Heart right ventricle (tissue), 16 donors: ENCODE measurements around the gene ZGRF1. TPM values are rescaled to one million over a fixed set of nuclear protein-coding genes. Genes with fewer than 3 reads are reported as not detected.
A peak's percentile ranks its signal among the peaks of the same experiment; 100 is the strongest.

Experiments
- ATAC-seq, 8 donors: fragments of 200-7000 bp; cut with Tn5 transposase; one replicate each; pipeline ENCODE4 v1.9.1; 2020; ENCODE audit warnings: mild to moderate bottlenecking in 8 of 8, moderate library complexity in 8 of 8, moderate number of reproducible peaks in 1 of 8
- DNase-seq, 2 donors: peaks; one replicate each; pipeline ENCODE4 v3.0.0-alpha.2; 2020
- H3K27ac ChIP-seq, 10 donors: fragments of 200-600 bp; sonication (generic) in 2 of 10; one replicate each; pipeline versions ENCODE4 v1.5.0 to v1.8.0; 2020 to 2022; ENCODE audit warnings: mild to moderate bottlenecking in 3 of 10
- H3K27me3 ChIP-seq, 7 donors: fragments of 200-600 bp; one replicate each; pipeline ENCODE4 v1.8.0; 2021 to 2022; ENCODE audit warnings: mild to moderate bottlenecking in 2 of 7
- H3K36me3 ChIP-seq, 9 donors: fragments of 200-600 bp; sonication (generic) in 1 of 9; one replicate each; pipeline versions ENCODE4 v1.5.0 to v1.8.0; 2020 to 2022; ENCODE audit warnings: mild to moderate bottlenecking in 2 of 9
- H3K4me1 ChIP-seq, 9 donors: fragments of 200-600 bp; sonication (generic) in 1 of 9; one replicate each; pipeline versions ENCODE4 v1.5.0 to v1.8.0; 2020 to 2022; ENCODE audit warnings: mild to moderate bottlenecking in 4 of 9
- H3K4me3 ChIP-seq, 10 donors: fragments of 200-600 bp; sonication (generic) in 2 of 10; one replicate each; pipeline versions ENCODE4 v1.5.0 to v1.8.0; 2020 to 2022; ENCODE audit warnings: mild to moderate bottlenecking in 7 of 10, moderate library complexity in 2 of 10
- H3K9me3 ChIP-seq, 11 donors: fragments of 200-600 bp in 10 of 11; sonication (generic) in 2 of 11; one replicate each; pipeline versions ENCODE4 v1.5.0 to v1.8.0; 2013 to 2022; ENCODE audit warnings: mild to moderate bottlenecking in 2 of 11, control low read depth in 1 of 11, moderate library complexity in 1 of 11
- WGBS, 2 donors: extraction: QIAGEN DNeasy Blood & Tissue Kit; methylation state at CpG; one replicate each; pipeline ENCODE4 v1.1.7; 2013; ENCODE audit warnings: inconsistent platforms in 1 of 2; 5-methylcytosine and 5-hydroxymethylcytosine counted together
- intact Hi-C, 10 donors: fragments of 100-400 bp; cut with DNase I; formaldehyde crosslinking; loops; one replicate each; pipeline versions ENCODE4 v1.11.1 to v1.14.2; 2022
- long read RNA-seq, 3 donors: library from polyadenylated mRNA; unstranded; transcript quantifications; one replicate each; pipeline ENCODE4 v2.0.0, GENCODE V29; 2020 to 2021
- polyA plus RNA-seq, 2 donors: library from polyadenylated mRNA; stranded (reverse); fragments of 200-250 nt; gene quantifications; one replicate each; pipeline ENCODE4 v1.2.3, GENCODE V29; 2013
- total RNA-seq, 10 donors: library from RNA; stranded (reverse); fragmentation: NEBNext Ultra II Directional in 3 of 10; extraction: Animal tissue kit (Norgen Biotek cat#: 25700) in 3 of 10; gene quantifications; one replicate each; pipeline versions ENCODE4 v1.2.1 to v1.2.4, GENCODE V29; 2021 to 2023
- TF ChIP-seq, protein P1 (sequence below), 9 donors: fragments of 200-600 bp; sonication (generic) in 2 of 9; IDR thresholded peaks; one replicate each; pipeline versions ENCODE4 v1.5.0 to v1.8.0; 2021 to 2022; ENCODE audit warnings: antibody characterized with exemption in 9 of 9, mild to moderate bottlenecking in 5 of 9, moderate library complexity in 1 of 9
- donor health status: Arrhythmogenic right ventricular cardiomyopathy.
- donor health status: ischemic (EF 13 %, LVEDD 7.1; RV severe dilation, severe dysfunction).
- donor health status: healthy with polysubstance abuse.
- donor health status: DM: no; HTN: yes; CAD: no.
- donor health status: DM: no; HTN: no; CAD: no.
- donor health status: ischemic (EF 25% LVEDD 6.9; RV normal size, moderate dysfunction).
- donor health status: ischemic (EF 25% LVEDD 5.7; RV mildly dilated, moderate dysfunction).
- donor health status: healthy.
- donor health status: DM: yes; HTN: yes; CAD: no.
- donor health status: Ischemic cardiomyopathy.
- donor health status: ischemic (EF 35%, LVEDD 5.7; RV mildly dilated, moderate dysfunction).
- donor health status: nonischemic (EF 11% LVEDD 7.7; RV severe dilation, severe dysfunction).
- donor health status: DM: yes; HTN: yes; CAD: no.
- donor health status: PGD.
- donor health status: ischemic (EF 29% LVEDD 5.4; RV normal size, mild dysfunction).
- donor health status: nonischemic (EF 23%, LVEDD 6.1; RV moderate dilation, normal function).

ZGRF1 gene, protein sequence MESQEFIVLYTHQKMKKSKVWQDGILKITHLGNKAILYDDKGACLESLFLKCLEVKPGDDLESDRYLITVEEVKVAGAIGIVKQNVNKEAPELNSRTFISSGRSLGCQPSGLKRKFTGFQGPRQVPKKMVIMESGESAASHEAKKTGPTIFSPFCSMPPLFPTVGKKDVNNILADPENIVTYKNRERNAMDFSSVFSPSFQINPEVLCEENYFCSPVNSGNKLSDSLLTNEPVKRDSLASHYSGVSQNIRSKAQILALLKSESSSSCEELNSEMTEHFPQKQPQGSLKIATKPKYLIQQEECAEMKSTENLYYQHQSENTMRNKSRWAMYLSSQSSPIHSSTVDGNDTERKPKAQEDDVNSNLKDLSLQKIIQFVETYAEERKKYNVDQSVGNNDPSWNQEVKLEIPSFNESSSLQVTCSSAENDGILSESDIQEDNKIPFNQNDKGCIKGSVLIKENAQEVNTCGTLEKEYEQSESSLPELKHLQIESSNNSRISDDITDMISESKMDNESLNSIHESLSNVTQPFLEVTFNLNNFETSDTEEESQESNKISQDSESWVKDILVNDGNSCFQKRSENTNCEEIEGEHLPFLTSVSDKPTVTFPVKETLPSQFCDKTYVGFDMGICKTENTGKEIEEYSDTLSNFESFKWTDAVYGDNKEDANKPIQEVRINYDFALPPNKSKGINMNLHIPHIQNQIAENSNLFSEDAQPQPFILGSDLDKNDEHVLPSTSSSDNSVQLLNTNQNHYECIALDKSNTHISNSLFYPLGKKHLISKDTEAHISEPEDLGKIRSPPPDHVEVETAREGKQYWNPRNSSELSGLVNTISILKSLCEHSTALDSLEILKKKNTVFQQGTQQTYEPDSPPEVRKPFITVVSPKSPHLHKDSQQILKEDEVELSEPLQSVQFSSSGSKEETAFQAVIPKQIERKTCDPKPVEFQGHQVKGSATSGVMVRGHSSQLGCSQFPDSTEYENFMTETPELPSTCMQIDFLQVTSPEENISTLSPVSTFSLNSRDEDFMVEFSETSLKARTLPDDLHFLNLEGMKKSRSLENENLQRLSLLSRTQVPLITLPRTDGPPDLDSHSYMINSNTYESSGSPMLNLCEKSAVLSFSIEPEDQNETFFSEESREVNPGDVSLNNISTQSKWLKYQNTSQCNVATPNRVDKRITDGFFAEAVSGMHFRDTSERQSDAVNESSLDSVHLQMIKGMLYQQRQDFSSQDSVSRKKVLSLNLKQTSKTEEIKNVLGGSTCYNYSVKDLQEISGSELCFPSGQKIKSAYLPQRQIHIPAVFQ (N-terminal part only)
- total RNA-seq (1 to 10 TPM in 9 of 10 donors, under 1 TPM in 1; 0.81 to 3.2 (median 2.1) TPM), polyA plus RNA-seq (1 to 10 TPM in 1 of 2 donors, under 1 TPM in 1; 0.77 to 5.3 TPM)
- long read RNA-seq, donor 1, result 0 reads
- long read RNA-seq, donor 2, partial matches to known transcripts, result 0 of 1 reads
- long read RNA-seq, donor 2, other reads (novel, unspliced or antisense), result 1 of 1 reads
- long read RNA-seq, donor 3, result 0 reads

DNA sequence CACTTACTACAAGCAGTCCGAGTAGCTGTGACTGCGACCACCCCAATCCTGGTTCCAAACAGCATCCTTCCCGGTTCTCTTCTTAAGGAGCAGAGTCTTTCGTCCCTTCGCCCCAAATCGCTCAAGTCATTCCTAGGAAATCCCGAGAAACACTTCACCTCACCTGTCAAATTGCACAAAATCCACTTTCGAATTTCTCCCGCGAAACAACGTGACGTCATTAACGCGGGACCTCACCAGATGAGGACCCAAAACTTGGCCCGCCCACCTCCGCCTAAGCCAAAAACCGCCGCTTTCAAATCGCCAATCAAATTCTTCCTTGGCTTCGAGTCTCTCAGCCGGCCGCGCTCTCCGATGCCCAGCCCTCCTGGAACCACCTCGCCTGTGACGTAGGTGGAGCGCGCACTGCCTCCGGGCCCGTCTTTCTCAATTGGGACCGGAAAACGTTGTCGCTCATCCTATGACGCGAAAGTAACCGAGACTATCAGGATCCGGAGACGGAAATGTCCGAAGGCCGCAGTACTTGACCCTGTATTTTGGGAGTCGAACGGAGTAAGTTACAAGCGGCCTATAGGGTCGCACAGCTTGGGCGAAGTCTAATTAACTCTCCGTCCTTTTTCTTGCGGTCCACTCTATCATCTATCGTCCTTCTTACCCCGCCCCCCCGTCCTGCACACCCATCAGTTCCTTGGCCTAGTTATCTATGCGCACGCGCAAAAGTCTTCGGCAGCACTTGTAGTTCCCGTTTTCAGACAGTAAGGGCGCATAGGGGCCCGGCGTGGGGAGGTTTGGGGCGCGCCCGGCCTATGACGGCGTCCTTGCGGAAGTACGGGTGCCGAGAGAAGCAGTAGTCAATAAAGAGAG, at the start of gene ZGRF1, which contains the start of gene LARP7:
Gene ZGRF1 (minus strand): TSS at position 222 of the 864 bp plus-strand sequence. CDS start 3,733 bp downstream, outside the sequence.
Gene LARP7 (plus strand): TSS at position 456 of the 864 bp plus-strand sequence. CDS start 7,527 bp downstream, outside the sequence.
- peak; percentile 98 to 99 for DNase-seq
- peaks cover 0 to 14% (median 0%) of the 10 kb centered on the region in 9 donors for H3K36me3 ChIP-seq
- no peaks in the 10 kb centered on the region for H3K27me3 ChIP-seq
- intact Hi-C loops, result loop anchor here in 8 of 10 donors (2.0 to 10.0 kb wide), 7 partner anchors 125 to 458 kb away; no protein-coding TSS in a partner anchor
- ATAC-seq, result peak; percentile 97 to 98 (median 98)
- TF ChIP-seq, protein P1, sequence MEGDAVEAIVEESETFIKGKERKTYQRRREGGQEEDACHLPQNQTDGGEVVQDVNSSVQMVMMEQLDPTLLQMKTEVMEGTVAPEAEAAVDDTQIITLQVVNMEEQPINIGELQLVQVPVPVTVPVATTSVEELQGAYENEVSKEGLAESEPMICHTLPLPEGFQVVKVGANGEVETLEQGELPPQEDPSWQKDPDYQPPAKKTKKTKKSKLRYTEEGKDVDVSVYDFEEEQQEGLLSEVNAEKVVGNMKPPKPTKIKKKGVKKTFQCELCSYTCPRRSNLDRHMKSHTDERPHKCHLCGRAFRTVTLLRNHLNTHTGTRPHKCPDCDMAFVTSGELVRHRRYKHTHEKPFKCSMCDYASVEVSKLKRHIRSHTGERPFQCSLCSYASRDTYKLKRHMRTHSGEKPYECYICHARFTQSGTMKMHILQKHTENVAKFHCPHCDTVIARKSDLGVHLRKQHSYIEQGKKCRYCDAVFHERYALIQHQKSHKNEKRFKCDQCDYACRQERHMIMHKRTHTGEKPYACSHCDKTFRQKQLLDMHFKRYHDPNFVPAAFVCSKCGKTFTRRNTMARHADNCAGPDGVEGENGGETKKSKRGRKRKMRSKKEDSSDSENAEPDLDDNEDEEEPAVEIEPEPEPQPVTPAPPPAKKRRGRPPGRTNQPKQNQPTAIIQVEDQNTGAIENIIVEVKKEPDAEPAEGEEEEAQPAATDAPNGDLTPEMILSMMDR (IDR thresholded peaks at IDR 0.05), result peak; percentile 82 to 98 (median 95)
- H3K4me3 ChIP-seq, result peak within 1 kb of the TSS; percentile 66 to 76 (median 73)
- peak within 1 kb of the TSS; percentile 87 to 98 (median 95) for H3K27ac ChIP-seq
- WGBS, 2 donors, result 0% methylated on average over 66 of the region's 66 CpGs
- peaks cover 0 to 56% (median 26%) of the 10 kb centered on the region in 9 donors for H3K4me1 ChIP-seq
- H3K9me3 ChIP-seq, result no peaks in the 10 kb centered on the region

DNA sequence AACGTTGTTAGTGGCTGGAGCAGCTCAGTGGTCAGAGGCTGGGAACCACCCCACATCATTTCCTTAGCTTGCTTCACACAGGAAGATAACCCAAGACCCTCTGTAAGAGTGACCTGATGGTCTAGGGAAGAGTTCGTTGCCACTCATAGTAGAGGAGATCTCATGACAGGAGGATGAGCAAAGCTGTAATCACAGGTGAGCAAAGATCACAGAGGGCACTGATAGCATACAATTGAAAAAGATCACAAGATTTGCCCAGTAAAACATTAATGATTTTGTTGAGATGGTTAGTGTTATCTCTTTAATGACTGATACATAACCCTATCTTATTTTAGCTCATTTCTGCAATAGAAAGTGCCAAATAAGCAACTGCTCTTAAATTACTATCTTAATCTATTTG, 44.3 kb upstream of the ZGRF1 start:
- no peak overlapping the region for H3K4me3 ChIP-seq
- ATAC-seq (no peak), DNase-seq (no peak)
- TF ChIP-seq, protein P1 (IDR thresholded peaks at IDR 0.05), result no peak
- intact Hi-C loops, result no loop called here
- no peak overlapping the region for H3K27ac ChIP-seq
- H3K36me3 ChIP-seq, result no peaks in the 10 kb centered on the region
- no peaks in the 10 kb centered on the region for H3K9me3 ChIP-seq
- 65 to 68% methylated on average over 2 of the region's 2 CpGs for WGBS, 2 donors
- H3K4me1 ChIP-seq, result peaks cover 0 to 8% (median 0%) of the 10 kb centered on the region in 9 donors
- H3K27me3 ChIP-seq, result no peaks in the 10 kb centered on the region

DNA sequence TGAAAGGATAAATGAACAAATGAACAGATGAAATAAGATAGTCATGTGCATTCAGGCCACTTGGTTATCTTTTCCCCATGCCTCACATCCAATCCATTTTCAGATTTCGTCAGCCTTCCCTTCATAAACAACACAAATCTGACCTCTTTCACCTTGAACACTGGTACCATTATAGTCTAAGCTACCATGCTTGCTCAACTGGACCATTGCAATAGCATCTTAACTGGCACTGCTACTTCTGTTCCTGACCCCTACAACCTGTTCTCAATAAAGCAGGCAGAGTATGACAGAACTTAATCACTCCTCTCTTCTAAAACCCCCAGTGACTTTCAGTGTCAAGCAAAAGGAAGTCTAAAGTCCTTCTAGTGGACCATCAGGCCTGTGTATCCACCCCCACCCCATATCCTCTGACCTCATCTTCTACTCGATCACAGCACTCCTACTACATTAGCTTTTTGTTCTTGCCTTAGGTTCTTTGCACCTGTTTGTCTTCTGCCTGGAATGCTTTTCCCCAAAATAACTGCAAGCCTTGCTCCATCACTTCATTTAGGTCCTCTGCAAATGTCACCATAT, 40.9 kb upstream of the ZGRF1 start:
- DNase-seq (no peak), ATAC-seq (peak in 1 of 8 donors; percentile 14)
- intact Hi-C loops, result no loop called here
- whole genome bisulfite sequencing, 2 donors, result 44 to 56% methylated on average over 2 of the region's 2 CpGs
- no peak overlapping the region for H3K27ac ChIP-seq
- no peaks in the 10 kb centered on the region for H3K27me3 ChIP-seq
- peaks cover 0 to 20% (median 4%) of the 10 kb centered on the region in 9 donors for H3K4me1 ChIP-seq
- H3K9me3 ChIP-seq, result no peaks in the 10 kb centered on the region
- TF ChIP-seq, protein P1 (IDR thresholded peaks at IDR 0.05), result no peak
- H3K4me3 ChIP-seq, result no peak overlapping the region
- no peaks in the 10 kb centered on the region for H3K36me3 ChIP-seq
